A549 (cell line): ENCODE results near the gene CEBPB. TPM values are rescaled to one million over a fixed set of nuclear protein-coding genes. Genes with fewer than 3 reads are reported as not detected.

Experiments used
- ATAC-seq, 2 experiments: fragments of 200-7000 bp in 1 of 2; fragments of >200 bp in 1 of 2; cut with Nextera tagmentation in 1 of 2; cut with Tn5 transposase in 1 of 2; 3 replicates each; pipeline versions ENCODE4 v1.8.0 to v1.9.1; 2018 to 2020; ENCODE audit warnings: mild to moderate bottlenecking in 1 of 2, moderate library complexity in 1 of 2
- CTCF ChIA-PET: fragments of 300-600 bp; sonication (Branson Sonifier 250); formaldehyde crosslinking; extraction: SDS; loops from one replicate; lab custom pipeline; 2021; ENCODE audit warnings: antibody characterized with exemption, inconsistent platforms; lab: Yijun Ruan, JAX
- POLR2A ChIA-PET: fragments of 350-600 bp; formaldehyde crosslinking; extraction: SDS; loops from one replicate; lab custom pipeline; 2021; ENCODE audit warnings: antibody characterized with exemption, inconsistent platforms; lab: Yijun Ruan, JAX
- DNase-seq, 2 experiments: peaks; one replicate each; pipeline versions ENCODE4 v3.0.0 to v3.0.0-alpha.2; 2011 to 2016; ENCODE audit warnings: low read depth in 1 of 2, low spot score in 1 of 2
- FAIRE-seq: peaks from 2 replicates; lab custom pipeline; 2011; peaks lifted over from hg19 to GRCh38; lab: Jason Lieb, UNC
- H3K27ac ChIP-seq, 2 experiments: fragments of >200 bp; sonication (Bioruptor Twin); formaldehyde crosslinking; 3 replicates each; pipeline ENCODE4 v1.5.1; 2016 to 2017
- H3K4me1 ChIP-seq: fragments of >200 bp; sonication (Bioruptor Twin); formaldehyde crosslinking; 3 replicates; pipeline ENCODE4 v1.6.1; 2016
- H3K4me2 ChIP-seq: fragments of >200 bp; sonication (Bioruptor Twin); formaldehyde crosslinking; 3 replicates; pipeline ENCODE4 v1.6.1; 2016
- H3K4me3 ChIP-seq: fragments of >200 bp; sonication (Bioruptor Twin); formaldehyde crosslinking; 3 replicates; pipeline ENCODE4 v1.5.1; 2016
- H3K9me3 ChIP-seq: fragments of >200 bp; sonication (Bioruptor Twin); formaldehyde crosslinking; 3 replicates; pipeline ENCODE4 v1.6.1; 2016
- CBX2 ChIP-seq: fragments of 200-600 bp; sonication (generic); IDR thresholded peaks from 2 replicates; pipeline ENCODE4 v1.6.1; 2016; ENCODE audit warnings: low read depth, mild to moderate bottlenecking, borderline replicate concordance
- CBX8 ChIP-seq: fragments of 200-600 bp; sonication (generic); IDR thresholded peaks from 2 replicates; pipeline ENCODE4 v1.6.1; 2016
- EHF ChIP-seq: fragments of 250-450 bp; sonication (Bioruptor Pico); IDR thresholded peaks from 2 replicates; pipeline ENCODE4 v1.5.0; 2020; ENCODE audit warnings: mild to moderate bottlenecking
- EP300 ChIP-seq, 2 experiments: fragments of >200 bp; sonication (Bioruptor Twin); formaldehyde crosslinking; IDR thresholded peaks; 2 replicates in 1 of 2; 3 replicates in 1 of 2; pipeline ENCODE4 v1.6.1; 2016 to 2017
- FOSL2 ChIP-seq, 2 experiments: fragments of 450-650 bp in 1 of 2; fragments of >200 bp in 1 of 2; sonication (Bioruptor Twin) in 1 of 2; formaldehyde crosslinking; IDR thresholded peaks; 2 replicates each; pipeline versions ENCODE4 v1.5.0 to v1.6.1; 2016 to 2020; ENCODE audit warnings: mild to moderate bottlenecking in 1 of 2, moderate library complexity in 1 of 2
- FOXS1 ChIP-seq: fragments of 250-450 bp; sonication (Bioruptor Pico); IDR thresholded peaks from 2 replicates; pipeline ENCODE4 v1.5.0; 2020; ENCODE audit warnings: mild to moderate bottlenecking, moderate library complexity
- HEYL ChIP-seq: fragments of 250-450 bp; sonication (Bioruptor Pico); IDR thresholded peaks from 2 replicates; pipeline ENCODE4 v1.8.0; 2021; ENCODE audit warnings: mild to moderate bottlenecking, moderate library complexity
- JUN ChIP-seq, 2 experiments: fragments of >200 bp; sonication (Bioruptor Twin); formaldehyde crosslinking; IDR thresholded peaks; 2 replicates in 1 of 2; 3 replicates in 1 of 2; pipeline ENCODE4 v1.6.1; 2016 to 2017
- KDM1A ChIP-seq: fragments of 200-600 bp; sonication (generic); IDR thresholded peaks from 2 replicates; pipeline ENCODE4 v1.6.1; 2016; ENCODE audit warnings: low read depth, mild to moderate bottlenecking
- KDM5A ChIP-seq: fragments of 200-600 bp; sonication (generic); IDR thresholded peaks from 2 replicates; pipeline ENCODE4 v1.6.1; 2016; ENCODE audit warnings: antibody characterized with exemption, mild to moderate bottlenecking
- PHF8 ChIP-seq: fragments of 200-600 bp; sonication (generic); IDR thresholded peaks from 2 replicates; pipeline ENCODE4 v1.6.1; 2016; ENCODE audit warnings: low read depth, mild to moderate bottlenecking, antibody characterized with exemption, moderate library complexity, borderline replicate concordance
- RAD21 ChIP-seq, 2 experiments: fragments of >200 bp in 1 of 2; sonication (Bioruptor Twin) in 1 of 2; formaldehyde crosslinking in 1 of 2; IDR thresholded peaks in 1 of 2; conservative IDR thresholded peaks in 1 of 2; 2 replicates in 1 of 2; 3 replicates in 1 of 2; pipeline ENCODE4 v1.6.1; 2012 to 2018; ENCODE audit warnings: inconsistent platforms in 1 of 2
- RCOR1 ChIP-seq: fragments of 150-350 bp; IDR thresholded peaks from 2 replicates; pipeline ENCODE4 v1.6.1; 2014; ENCODE audit warnings: antibody characterized with exemption, low read length, low read depth
- SMC3 ChIP-seq: fragments of >200 bp; sonication (Bioruptor Twin); formaldehyde crosslinking; IDR thresholded peaks from 3 replicates; pipeline ENCODE4 v1.6.1; 2018; ENCODE audit warnings: inconsistent platforms
- TP53 ChIP-seq: fragments of 250-450 bp; sonication (Bioruptor Pico); IDR thresholded peaks from 2 replicates; pipeline ENCODE4 v1.5.0; 2021; ENCODE audit warnings: mild to moderate bottlenecking, moderate library complexity
- ZNF302 ChIP-seq: fragments of 250-450 bp; sonication (Bioruptor Pico); IDR thresholded peaks from 2 replicates; pipeline ENCODE4 v1.9.0; 2021; ENCODE audit warnings: inconsistent platforms, mild to moderate bottlenecking, moderate library complexity
- WGBS: methylation state at CpG from one replicate; pipeline ENCODE4 v1.1.6; 2017; ENCODE audit errors: missing lambda C conversion rate; 5-methylcytosine and 5-hydroxymethylcytosine counted together
- polyA plus RNA-seq, 4 experiments: library from polyadenylated mRNA; depleted of rRNA in 3 of 4; stranded (reverse); fragments of >200 nt; fragmentation: RNase III in 1 of 4; extraction: RNeasy Plus Mini Kit Qiagen cat#74134 plus additional on column Dnase treatment in 1 of 4; gene quantifications; 2 replicates in 3 of 4; 3 replicates in 1 of 4; pipeline ENCODE4 v1.2.3, GENCODE V29; 2011 to 2017
- TF ChIP-seq, protein P1 (sequence below): fragments of >200 bp; sonication (Bioruptor Twin); formaldehyde crosslinking; IDR thresholded peaks from 2 replicates; pipeline ENCODE4 v1.6.1; 2016
- TF ChIP-seq, protein P2 (sequence below): IDR thresholded peaks from 2 replicates; pipeline ENCODE4 v1.6.1; 2012
- TF ChIP-seq, protein P3 (sequence below): fragments of >200 bp; sonication (Bioruptor Twin); formaldehyde crosslinking; IDR thresholded peaks from 3 replicates; pipeline ENCODE4 v1.6.1; 2016
- TF ChIP-seq, protein P4 (sequence below): IDR thresholded peaks from 2 replicates; pipeline ENCODE4 v1.6.1; 2012; ENCODE audit warnings: low read depth, borderline replicate concordance
- TF ChIP-seq, protein P5 (sequence below): fragments of >200 bp; sonication (Bioruptor Twin); formaldehyde crosslinking; IDR thresholded peaks from 3 replicates; pipeline ENCODE4 v1.5.1; 2016
- TF ChIP-seq, protein P6 (sequence below): IDR thresholded peaks from 2 replicates; pipeline ENCODE4 v1.6.1; 2012
- TF ChIP-seq, protein P7 (sequence below): fragments of 450-650 bp; IDR thresholded peaks from 2 replicates; pipeline ENCODE4 v1.6.1; 2014; ENCODE audit warnings: antibody characterized with exemption

The CEBPB gene
- polyA plus RNA-seq, 2 of the 4 experiments (the other 2 are of a cell fraction) = 45.4 to 74.0 TPM

DNA sequence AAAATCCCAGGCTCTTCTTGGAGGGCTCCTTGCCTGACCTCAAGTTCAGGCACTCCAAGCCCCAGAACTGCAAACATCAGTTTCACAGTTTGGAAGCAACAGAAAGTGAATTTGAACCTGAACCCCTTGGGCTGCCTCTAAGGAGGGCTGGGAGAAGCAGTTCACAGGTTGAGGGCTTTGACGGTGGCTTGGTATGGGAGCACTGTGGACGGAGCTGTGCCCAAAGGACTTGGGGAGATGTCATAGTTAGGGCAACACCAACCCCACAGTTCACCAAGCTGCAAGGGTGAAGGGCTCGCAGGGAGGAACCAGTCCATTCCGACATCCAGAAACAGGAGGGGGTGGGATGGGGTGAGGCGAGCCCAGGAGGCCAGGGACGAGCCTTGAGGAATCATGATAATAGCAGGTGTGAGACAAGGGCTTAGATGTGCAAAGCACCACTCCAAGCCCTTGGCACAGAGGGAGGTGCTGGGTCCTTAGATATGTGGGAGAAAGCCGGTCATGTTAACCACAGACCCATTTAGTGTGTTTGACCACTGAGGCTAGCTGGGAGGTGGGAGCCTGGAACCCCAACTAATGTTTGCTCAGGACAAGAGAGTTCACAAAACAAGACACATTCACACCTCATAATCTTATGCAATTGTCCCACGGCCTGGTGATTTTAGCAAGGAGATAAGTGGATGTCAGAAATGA is 4.3 kb downstream of the CEBPB start:
- Histone ChIP-seq H3K9me3 (peaks cover 13% of the 10 kb centered on the region), H3K27ac (peak overlapping the region; percentile 97 to 98), H3K4me2 (peak overlapping the region; percentile 92), H3K4me3 (peak overlapping the region; percentile 98; the same call in 2 of the 3 replicates), H3K4me1 (peaks cover 30% of the 10 kb centered on the region)
- TF ChIP-seq, protein P1, sequence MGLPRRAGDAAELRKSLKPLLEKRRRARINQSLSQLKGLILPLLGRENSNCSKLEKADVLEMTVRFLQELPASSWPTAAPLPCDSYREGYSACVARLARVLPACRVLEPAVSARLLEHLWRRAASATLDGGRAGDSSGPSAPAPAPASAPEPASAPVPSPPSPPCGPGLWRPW = no peak
- TF ChIP-seq CBX2 = no peak
- no peak for TF ChIP-seq KDM5A
- no peak for TF ChIP-seq RCOR1
- TF ChIP-seq, protein P2, sequence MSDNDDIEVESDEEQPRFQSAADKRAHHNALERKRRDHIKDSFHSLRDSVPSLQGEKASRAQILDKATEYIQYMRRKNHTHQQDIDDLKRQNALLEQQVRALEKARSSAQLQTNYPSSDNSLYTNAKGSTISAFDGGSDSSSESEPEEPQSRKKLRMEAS = 0 out of 2 replicates have a peak, but pooled peaks have one; percentile 26
- no peak for TF ChIP-seq FOXS1 (CRISPR knock-in tag)
- TF ChIP-seq JUN (IDR thresholded peaks at IDR 0.05) = peak; percentile 52 to 59; a peak in 4 of 5 replicates
- TF ChIP-seq, protein P3, sequence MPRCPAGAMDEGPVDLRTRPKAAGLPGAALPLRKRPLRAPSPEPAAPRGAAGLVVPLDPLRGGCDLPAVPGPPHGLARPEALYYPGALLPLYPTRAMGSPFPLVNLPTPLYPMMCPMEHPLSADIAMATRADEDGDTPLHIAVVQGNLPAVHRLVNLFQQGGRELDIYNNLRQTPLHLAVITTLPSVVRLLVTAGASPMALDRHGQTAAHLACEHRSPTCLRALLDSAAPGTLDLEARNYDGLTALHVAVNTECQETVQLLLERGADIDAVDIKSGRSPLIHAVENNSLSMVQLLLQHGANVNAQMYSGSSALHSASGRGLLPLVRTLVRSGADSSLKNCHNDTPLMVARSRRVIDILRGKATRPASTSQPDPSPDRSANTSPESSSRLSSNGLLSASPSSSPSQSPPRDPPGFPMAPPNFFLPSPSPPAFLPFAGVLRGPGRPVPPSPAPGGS = 0 out of 3 replicates have a peak, but pooled peaks have one; percentile 29
- TF ChIP-seq FOSL2 (IDR thresholded peaks at IDR 0.05) = no peak
- TF ChIP-seq FOSL2 (CRISPR knock-in tag; IDR thresholded peaks at IDR 0.05) = no peak
- no peak for TF ChIP-seq HEYL (CRISPR knock-in tag)
- 0 out of 5 replicates have a peak, but pooled peaks of 1 of the 2 experiments have one; percentile 20 for TF ChIP-seq RAD21 (conservative IDR thresholded peaks at IDR 0.05 in 1 of 2, IDR thresholded peaks at IDR 0.05 in 1 of 2)
- peak; percentile 26; the same call in 2 of the 3 replicates for TF ChIP-seq SMC3
- no peak for TF ChIP-seq PHF8
- no peak for TF ChIP-seq EHF
- TF ChIP-seq, protein P4, sequence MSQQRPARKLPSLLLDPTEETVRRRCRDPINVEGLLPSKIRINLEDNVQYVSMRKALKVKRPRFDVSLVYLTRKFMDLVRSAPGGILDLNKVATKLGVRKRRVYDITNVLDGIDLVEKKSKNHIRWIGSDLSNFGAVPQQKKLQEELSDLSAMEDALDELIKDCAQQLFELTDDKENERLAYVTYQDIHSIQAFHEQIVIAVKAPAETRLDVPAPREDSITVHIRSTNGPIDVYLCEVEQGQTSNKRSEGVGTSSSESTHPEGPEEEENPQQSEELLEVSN = no peak
- WGBS = 52% methylated on average over 7 of the region's 8 CpGs
- DNase-seq = peak in 1 of 2 experiments; percentile 47
- ATAC-seq = peak in 1 of 2 experiments; percentile 9; a peak in 3 of 6 replicates
- no peak for FAIRE-seq
- CTCF ChIA-PET = interaction anchor here (1.0 to 4.6 kb wide), 5 partner anchors 32 to 269 kb away, joined by 3 to 26 read pairs (median 4); no protein-coding TSS in a partner anchor
- POLR2A ChIA-PET = no interaction called here

DNA sequence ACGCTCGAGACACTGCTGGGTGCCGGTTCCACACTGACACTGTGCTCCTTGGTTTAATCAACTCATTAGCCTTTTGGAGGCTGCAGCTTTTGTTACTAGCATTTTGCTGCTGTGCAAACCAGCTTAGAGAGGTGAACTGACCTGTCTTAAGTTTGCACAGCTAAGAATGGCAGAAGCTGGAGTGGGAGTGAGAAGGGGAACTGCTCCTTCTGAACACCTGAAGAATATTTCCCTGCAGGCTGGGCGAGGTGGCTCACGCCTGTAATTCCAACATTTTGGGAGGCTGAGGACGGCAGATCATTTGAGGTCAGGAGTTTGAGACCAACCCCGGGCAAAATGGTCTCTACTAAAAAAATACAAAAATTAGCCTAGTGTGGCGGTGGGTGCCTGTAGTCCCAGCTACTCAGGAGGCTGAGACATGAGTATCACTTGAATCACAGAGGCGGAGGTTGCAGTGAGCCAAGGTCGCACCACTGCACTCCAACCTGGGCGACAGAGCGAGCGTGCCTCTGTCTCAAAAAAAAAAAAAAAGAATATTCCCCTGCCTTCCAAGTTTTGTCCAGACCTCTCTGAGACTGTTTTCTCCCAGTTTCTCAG is 5.0 kb downstream of the CEBPB start:
- DNase-seq (no peak), FAIRE-seq (no peak), ATAC-seq (peak in 1 of 2 experiments; percentile 3; a peak in 2 of 6 replicates)
- peaks cover 13% of the 10 kb centered on the region for H3K9me3 ChIP-seq
- POLR2A ChIA-PET = no interaction called here
- H3K4me1 ChIP-seq = peaks cover 28% of the 10 kb centered on the region
- 78% methylated on average over 13 of the region's 13 CpGs for WGBS
- H3K4me2 ChIP-seq = peak overlapping the region; percentile 92
- H3K27ac ChIP-seq = peak overlapping the region; percentile 97 to 98
- no peak overlapping the region for H3K4me3 ChIP-seq
- CTCF ChIA-PET = interaction anchor here (1.0 to 4.6 kb wide), 3 partner anchors 32 to 268 kb away, joined by 3 to 26 read pairs (median 3); no protein-coding TSS in a partner anchor
- TF ChIP-seq, protein P5, sequence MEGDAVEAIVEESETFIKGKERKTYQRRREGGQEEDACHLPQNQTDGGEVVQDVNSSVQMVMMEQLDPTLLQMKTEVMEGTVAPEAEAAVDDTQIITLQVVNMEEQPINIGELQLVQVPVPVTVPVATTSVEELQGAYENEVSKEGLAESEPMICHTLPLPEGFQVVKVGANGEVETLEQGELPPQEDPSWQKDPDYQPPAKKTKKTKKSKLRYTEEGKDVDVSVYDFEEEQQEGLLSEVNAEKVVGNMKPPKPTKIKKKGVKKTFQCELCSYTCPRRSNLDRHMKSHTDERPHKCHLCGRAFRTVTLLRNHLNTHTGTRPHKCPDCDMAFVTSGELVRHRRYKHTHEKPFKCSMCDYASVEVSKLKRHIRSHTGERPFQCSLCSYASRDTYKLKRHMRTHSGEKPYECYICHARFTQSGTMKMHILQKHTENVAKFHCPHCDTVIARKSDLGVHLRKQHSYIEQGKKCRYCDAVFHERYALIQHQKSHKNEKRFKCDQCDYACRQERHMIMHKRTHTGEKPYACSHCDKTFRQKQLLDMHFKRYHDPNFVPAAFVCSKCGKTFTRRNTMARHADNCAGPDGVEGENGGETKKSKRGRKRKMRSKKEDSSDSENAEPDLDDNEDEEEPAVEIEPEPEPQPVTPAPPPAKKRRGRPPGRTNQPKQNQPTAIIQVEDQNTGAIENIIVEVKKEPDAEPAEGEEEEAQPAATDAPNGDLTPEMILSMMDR = no peak
- no peak for TF ChIP-seq KDM1A
- TF ChIP-seq ZNF302 (CRISPR knock-in tag) = no peak
- no peak for TF ChIP-seq CBX8
- no peak for TF ChIP-seq FOXS1 (CRISPR knock-in tag)
- TF ChIP-seq TP53 (CRISPR knock-in tag) = no peak
- TF ChIP-seq EP300 (IDR thresholded peaks at IDR 0.05) = no peak
- TF ChIP-seq, protein P6, sequence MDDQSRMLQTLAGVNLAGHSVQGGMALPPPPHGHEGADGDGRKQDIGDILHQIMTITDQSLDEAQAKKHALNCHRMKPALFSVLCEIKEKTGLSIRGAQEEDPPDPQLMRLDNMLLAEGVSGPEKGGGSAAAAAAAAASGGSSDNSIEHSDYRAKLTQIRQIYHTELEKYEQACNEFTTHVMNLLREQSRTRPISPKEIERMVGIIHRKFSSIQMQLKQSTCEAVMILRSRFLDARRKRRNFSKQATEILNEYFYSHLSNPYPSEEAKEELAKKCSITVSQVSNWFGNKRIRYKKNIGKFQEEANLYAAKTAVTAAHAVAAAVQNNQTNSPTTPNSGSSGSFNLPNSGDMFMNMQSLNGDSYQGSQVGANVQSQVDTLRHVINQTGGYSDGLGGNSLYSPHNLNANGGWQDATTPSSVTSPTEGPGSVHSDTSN = no peak
- TF ChIP-seq, protein P7, sequence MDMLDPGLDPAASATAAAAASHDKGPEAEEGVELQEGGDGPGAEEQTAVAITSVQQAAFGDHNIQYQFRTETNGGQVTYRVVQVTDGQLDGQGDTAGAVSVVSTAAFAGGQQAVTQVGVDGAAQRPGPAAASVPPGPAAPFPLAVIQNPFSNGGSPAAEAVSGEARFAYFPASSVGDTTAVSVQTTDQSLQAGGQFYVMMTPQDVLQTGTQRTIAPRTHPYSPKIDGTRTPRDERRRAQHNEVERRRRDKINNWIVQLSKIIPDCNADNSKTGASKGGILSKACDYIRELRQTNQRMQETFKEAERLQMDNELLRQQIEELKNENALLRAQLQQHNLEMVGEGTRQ = no peak
- TF ChIP-seq, all 56 proteins: peak for 0
